Astrocyte of the spinal cord (primary cell): ENCODE results near the gene HSPG2.

Source experiments
- DNase-seq: peaks from one replicate; pipeline ENCODE4 v3.0.0; 2011; ENCODE audit warnings: low read depth, low spot score
- H3K4me3 ChIP-seq: 2 replicates; pipeline ENCODE4 v1.5.1; 2011; ENCODE audit warnings: low read depth, mild to moderate bottlenecking, low read length, moderate library complexity
- in situ Hi-C: cut with HindIII; loops from 2 replicates; pipeline ENCODE4 v1.10.0; 2017; ENCODE audit warnings: low sequenced_read_pairs
- TF ChIP-seq, protein P1 (sequence below): IDR thresholded peaks from 2 replicates; pipeline ENCODE4 v1.5.1; 2012; ENCODE audit warnings: low read depth, mild to moderate bottlenecking, low read length, inconsistent platforms

HSPG2 gene

DNA sequence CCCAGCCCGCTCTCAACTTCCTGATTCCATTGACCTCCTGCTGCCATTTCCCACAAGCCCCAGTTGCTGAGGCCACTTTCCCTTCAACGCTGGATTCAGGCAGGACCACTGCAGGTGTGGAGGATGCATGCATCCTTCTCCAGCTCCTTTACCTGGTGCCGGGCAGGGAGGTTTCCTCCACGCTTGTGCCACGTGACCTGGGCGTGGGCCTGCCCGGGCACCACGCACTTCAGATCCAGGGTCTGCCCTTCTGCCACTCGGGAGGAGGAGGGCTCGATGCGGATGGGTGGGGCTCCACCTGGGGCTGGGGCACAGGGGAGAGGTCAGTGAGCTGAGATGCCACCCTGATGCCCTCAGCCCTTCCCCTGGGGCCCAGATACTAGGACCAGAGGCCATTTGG is 93.1 kb downstream of the HSPG2 start:
- no peak for DNase-seq
- in situ Hi-C loops = no loop called here
- H3K4me3 ChIP-seq = no peak overlapping the region
- TF ChIP-seq, protein P1, sequence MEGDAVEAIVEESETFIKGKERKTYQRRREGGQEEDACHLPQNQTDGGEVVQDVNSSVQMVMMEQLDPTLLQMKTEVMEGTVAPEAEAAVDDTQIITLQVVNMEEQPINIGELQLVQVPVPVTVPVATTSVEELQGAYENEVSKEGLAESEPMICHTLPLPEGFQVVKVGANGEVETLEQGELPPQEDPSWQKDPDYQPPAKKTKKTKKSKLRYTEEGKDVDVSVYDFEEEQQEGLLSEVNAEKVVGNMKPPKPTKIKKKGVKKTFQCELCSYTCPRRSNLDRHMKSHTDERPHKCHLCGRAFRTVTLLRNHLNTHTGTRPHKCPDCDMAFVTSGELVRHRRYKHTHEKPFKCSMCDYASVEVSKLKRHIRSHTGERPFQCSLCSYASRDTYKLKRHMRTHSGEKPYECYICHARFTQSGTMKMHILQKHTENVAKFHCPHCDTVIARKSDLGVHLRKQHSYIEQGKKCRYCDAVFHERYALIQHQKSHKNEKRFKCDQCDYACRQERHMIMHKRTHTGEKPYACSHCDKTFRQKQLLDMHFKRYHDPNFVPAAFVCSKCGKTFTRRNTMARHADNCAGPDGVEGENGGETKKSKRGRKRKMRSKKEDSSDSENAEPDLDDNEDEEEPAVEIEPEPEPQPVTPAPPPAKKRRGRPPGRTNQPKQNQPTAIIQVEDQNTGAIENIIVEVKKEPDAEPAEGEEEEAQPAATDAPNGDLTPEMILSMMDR = no peak

DNA sequence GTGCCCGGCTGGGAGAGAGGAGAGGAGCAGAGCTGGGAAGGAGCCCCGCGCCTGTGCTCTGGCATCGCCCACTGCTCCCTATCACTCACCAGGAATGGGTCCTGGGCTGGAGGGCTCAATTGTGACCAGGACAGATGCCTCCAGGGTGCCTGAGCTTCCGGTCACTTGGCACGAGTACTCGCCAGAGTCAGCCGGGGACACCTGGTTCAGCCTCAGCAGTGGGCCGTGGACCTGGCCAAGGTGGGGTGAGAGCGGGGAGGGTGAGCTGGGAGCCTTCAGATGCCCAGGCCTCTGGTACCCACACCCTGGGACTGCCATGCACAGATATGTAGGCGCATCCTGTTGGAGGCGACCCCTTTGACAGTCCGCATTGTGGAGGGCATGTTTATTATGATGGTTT is 93.9 kb downstream of the HSPG2 start:
- TF ChIP-seq, protein P1 = no peak
- in situ Hi-C loops = no loop called here
- no peak for DNase-seq
- no peak overlapping the region for H3K4me3 ChIP-seq

DNA sequence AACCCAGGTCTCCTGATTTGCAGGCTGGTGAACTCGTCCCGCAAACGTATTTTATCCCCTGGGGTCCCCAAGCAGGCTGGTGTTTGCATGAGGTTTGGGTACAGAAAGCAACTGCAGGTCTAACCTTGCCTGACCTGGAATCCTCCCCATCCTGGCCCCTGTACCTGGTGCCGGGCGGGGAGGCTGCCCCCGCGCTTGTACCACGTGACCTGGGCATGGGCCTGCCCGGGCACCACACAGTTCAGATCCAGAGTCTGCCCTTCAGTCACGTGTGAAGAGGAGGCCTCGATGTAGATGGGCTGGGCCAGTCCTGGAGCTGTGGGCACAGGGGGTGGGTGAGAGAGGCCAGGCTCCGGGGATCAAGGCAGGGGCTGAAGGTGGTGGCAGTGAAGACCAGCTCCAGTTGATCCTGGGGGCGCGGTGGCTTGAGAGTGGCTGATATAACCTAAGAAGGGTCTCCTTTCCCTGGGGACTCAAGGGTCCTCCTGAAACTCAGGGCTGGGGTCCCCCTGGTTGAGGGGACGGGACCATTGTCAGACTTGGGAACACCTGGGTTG is 94.4 kb downstream of the HSPG2 start:
- TF ChIP-seq, protein P1 = no peak
- no peak overlapping the region for H3K4me3 ChIP-seq
- DNase-seq = no peak
- in situ Hi-C loops = no loop called here

DNA sequence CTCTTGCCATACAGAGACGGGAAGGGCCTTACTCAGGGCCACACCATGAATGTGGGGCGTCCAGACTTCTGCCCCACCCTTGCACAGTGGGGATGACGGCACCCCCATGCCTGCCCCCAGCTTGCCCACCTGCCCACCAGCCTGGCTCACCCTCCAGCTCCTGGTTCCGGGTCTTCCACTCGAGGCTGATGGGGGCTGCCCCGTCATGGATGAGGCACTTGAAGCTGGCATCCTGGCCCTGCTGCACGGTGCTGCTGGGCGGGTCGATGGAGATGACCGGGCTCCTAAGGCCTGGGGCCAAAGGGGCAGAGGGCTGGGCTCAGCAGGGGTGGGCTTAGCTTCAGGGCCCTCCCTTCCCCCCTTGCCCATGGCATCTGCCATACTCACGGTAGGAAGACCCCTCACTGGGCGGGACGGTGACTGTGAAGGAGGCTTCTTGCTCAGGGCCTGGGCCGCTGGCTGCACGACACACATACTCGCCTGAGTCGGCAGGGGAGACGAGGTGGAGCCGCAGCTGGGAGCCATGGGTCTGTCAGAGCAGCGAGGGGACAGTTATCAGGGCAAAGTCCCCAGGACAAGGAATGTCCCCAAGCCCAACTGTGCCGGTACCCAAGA is 95.2 kb downstream of the HSPG2 start:
- TF ChIP-seq, protein P1 = no peak
- DNase-seq = no peak
- H3K4me3 ChIP-seq = no peak overlapping the region
- in situ Hi-C loops = no loop called here

DNA sequence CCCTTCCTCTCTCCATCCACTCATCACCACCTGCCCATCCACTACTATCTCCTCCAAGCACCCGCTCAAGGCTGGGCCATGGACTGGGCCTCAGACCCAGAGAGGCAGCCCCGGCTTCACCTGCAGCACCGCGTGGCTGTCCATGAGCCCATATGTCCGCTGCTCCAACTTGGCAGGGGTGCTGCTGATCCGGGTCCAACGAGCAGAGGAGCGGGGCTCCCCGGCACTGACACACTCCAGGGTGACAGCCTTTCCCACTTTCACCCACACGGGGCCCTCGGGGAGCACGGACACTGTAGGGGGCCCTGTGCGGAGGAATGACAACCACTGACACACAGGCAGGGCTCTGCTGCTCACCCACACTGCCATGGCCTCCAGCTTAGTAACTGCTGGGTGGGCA is 96.1 kb downstream of the HSPG2 start:
- TF ChIP-seq, protein P1 = no peak
- in situ Hi-C loops = no loop called here
- DNase-seq = no peak
- no peak overlapping the region for H3K4me3 ChIP-seq

DNA sequence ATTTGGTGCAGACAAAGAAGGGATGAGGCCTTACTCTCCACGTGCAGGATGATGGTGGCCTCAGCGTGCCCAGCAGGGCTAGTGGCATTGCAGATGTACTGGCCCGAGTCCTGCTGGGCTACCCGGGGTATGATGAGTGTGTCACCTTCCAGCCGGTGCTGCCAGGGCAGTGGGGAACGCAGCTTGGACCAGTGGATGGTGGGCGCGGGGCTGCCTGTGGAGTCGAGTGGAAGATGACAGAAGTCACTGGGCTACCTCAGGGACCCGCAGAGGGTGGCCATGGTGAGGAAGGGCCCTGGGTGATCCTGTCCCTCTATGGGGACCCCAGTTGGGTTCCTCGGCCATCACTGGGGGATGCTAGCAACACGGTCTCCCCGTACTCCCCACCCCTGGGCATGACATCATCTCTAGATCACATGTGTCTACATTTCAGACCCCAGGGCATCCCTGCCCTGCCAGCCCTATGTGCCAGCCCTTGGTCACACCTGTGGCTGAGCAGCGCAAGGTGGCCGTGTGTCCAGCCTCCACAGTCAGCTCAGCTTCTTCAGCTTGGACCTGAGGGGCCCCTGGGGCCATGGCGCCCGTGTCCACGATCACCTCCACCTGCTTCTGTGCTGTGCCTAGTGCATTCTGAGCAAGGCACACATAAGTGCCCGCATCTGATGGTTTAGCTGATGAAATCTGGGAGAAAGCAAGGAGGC is 97.6 kb downstream of the HSPG2 start:
- in situ Hi-C loops = no loop called here
- no peak overlapping the region for H3K4me3 ChIP-seq
- DNase-seq = no peak
- TF ChIP-seq, protein P1 = no peak
